SK-N-SH treated with all-trans-retinoic acid at 6 μM for 48 hours (cell line): ENCODE measurements around the gene SMARCD1.

Source experiments
- ATAC-seq: fragments of 200-7000 bp; cut with Tn5 transposase; 3 replicates; pipeline ENCODE4 v1.9.1; 2020; ENCODE audit warnings: mild to moderate bottlenecking, moderate library complexity
- CSDC2 ChIP-seq: fragments of 250-450 bp; sonication (Bioruptor Pico); IDR thresholded peaks from 2 replicates; pipeline ENCODE4 v1.5.0; 2020; ENCODE audit warnings: mild to moderate bottlenecking, moderate library complexity
- CSRNP3 ChIP-seq: fragments of 250-450 bp; sonication (Bioruptor Pico); IDR thresholded peaks from 2 replicates; pipeline ENCODE4 v1.5.1; 2021; ENCODE audit warnings: mild to moderate bottlenecking, moderate library complexity
- ESRRG ChIP-seq: fragments of 250-450 bp; sonication (Bioruptor Pico); IDR thresholded peaks from 2 replicates; pipeline ENCODE4 v1.6.1; 2021; ENCODE audit warnings: mild to moderate bottlenecking
- GLIS3 ChIP-seq: fragments of 250-450 bp; sonication (Bioruptor Pico); IDR thresholded peaks from 2 replicates; pipeline ENCODE4 v1.5.0; 2020; ENCODE audit warnings: mild to moderate bottlenecking, moderate library complexity
- ISL1 ChIP-seq: fragments of 250-450 bp; sonication (Bioruptor Pico); IDR thresholded peaks from 2 replicates; pipeline ENCODE4 v2.1.2; 2022; ENCODE audit warnings: mild to moderate bottlenecking, moderate library complexity
- OSR1 ChIP-seq: fragments of 250-450 bp; sonication (Bioruptor Pico); IDR thresholded peaks from 2 replicates; pipeline ENCODE4 v1.8.0; 2022; ENCODE audit warnings: moderate library complexity, mild to moderate bottlenecking, inconsistent platforms
- PATZ1 ChIP-seq: fragments of 250-450 bp; sonication (Bioruptor Pico); IDR thresholded peaks from 2 replicates; pipeline ENCODE4 v1.8.0; 2020; ENCODE audit warnings: mild to moderate bottlenecking, moderate library complexity, borderline replicate concordance
- PPARA ChIP-seq: fragments of 250-450 bp; sonication (Bioruptor Pico); IDR thresholded peaks from 2 replicates; pipeline ENCODE4 v1.5.0; 2020; ENCODE audit warnings: mild to moderate bottlenecking, borderline replicate concordance
- RARB ChIP-seq: fragments of 250-450 bp; sonication (Bioruptor Pico); IDR thresholded peaks from 2 replicates; pipeline ENCODE4 v1.8.0; 2021; ENCODE audit warnings: mild to moderate bottlenecking, moderate library complexity
- SNAI2 ChIP-seq: fragments of 250-450 bp; sonication (Bioruptor Pico); IDR thresholded peaks from 2 replicates; pipeline ENCODE4 v1.5.0; 2020; ENCODE audit warnings: mild to moderate bottlenecking, moderate library complexity
- TCF4 ChIP-seq: fragments of 250-450 bp; sonication (Bioruptor Pico); IDR thresholded peaks from 2 replicates; pipeline ENCODE4 v1.8.0; 2021; ENCODE audit warnings: mild to moderate bottlenecking, moderate library complexity, borderline replicate concordance
- TOX ChIP-seq: fragments of 250-450 bp; sonication (Bioruptor Pico); IDR thresholded peaks from 2 replicates; pipeline ENCODE4 v1.8.0; 2021; ENCODE audit warnings: mild to moderate bottlenecking, moderate library complexity, borderline replicate concordance
- TSHZ2 ChIP-seq: fragments of 250-450 bp; sonication (Bioruptor Pico); IDR thresholded peaks from 2 replicates; pipeline ENCODE4 v1.5.0; 2020; ENCODE audit warnings: mild to moderate bottlenecking, moderate library complexity
- ZC3H10 ChIP-seq: fragments of 250-450 bp; sonication (Bioruptor Pico); IDR thresholded peaks from 2 replicates; pipeline ENCODE4 v1.5.1; 2021; ENCODE audit warnings: mild to moderate bottlenecking, moderate library complexity
- ZFP3 ChIP-seq: fragments of 250-450 bp; sonication (Bioruptor Pico); IDR thresholded peaks from 2 replicates; pipeline ENCODE4 v1.5.0; 2020; ENCODE audit warnings: mild to moderate bottlenecking, moderate library complexity
- ZFP30 ChIP-seq: fragments of 450-650 bp; formaldehyde crosslinking; IDR thresholded peaks from 2 replicates; pipeline ENCODE4 v1.5.0; 2022; ENCODE audit warnings: mild to moderate bottlenecking, moderate library complexity
- ZNF565 ChIP-seq: fragments of 450-650 bp; formaldehyde crosslinking; conservative IDR thresholded peaks from 2 replicates; pipeline ENCODE4 v1.5.0; 2020; ENCODE audit warnings: low read depth, mild to moderate bottlenecking, moderate library complexity
- ZNF70 ChIP-seq: fragments of 450-650 bp; formaldehyde crosslinking; IDR thresholded peaks from 2 replicates; pipeline ENCODE4 v1.5.0; 2020; ENCODE audit warnings: mild to moderate bottlenecking, moderate library complexity
- ZNF8 ChIP-seq: fragments of 450-650 bp; formaldehyde crosslinking; IDR thresholded peaks from 2 replicates; pipeline ENCODE4 v1.5.0; 2020; ENCODE audit warnings: mild to moderate bottlenecking, moderate library complexity
- TF ChIP-seq, protein P1 (sequence below): fragments of 250-450 bp; sonication (Bioruptor Pico); IDR thresholded peaks from 2 replicates; pipeline ENCODE4 v1.8.0; 2021; ENCODE audit warnings: low read depth, mild to moderate bottlenecking, moderate library complexity, borderline replicate concordance
- TF ChIP-seq, protein P2 (sequence below): fragments of 250-450 bp; sonication (Bioruptor Pico); IDR thresholded peaks from 2 replicates; pipeline ENCODE4 v1.5.1; 2020; ENCODE audit warnings: low read depth, mild to moderate bottlenecking, moderate library complexity

Gene SMARCD1

DNA sequence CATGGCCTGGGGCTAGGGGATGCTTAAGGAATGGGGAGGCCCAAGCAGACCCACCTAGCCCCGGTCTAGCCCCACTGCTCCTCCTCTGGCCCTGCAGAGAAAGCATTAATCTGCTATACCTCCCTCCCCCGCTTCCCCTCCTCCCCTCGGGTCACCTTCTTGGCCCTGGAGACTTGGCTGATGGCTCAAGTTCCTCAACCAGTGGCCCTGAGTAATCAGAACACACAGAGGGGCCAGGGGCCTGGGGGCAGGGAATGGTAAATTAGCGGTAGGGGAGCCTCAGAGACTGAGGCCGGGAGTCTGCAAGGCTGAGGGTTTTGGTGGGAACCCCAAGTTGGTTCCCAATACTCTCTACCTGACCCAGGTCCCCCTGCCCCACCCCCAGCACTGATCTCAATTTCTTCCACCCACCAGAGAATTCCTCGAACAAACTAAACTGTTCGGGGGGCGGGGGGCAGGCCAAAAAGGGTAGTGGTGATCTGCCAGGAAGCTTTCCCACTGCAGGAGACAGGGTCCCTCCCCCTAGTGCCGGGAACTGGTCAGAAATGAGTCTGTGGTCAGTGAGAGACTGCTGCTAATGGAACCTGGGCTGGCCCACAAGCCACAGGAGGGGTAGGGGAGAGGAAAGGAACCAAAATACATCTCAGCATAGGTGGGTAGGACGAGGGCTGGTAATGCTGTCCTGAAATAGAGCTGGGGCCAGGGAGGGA lies 12.8 kb upstream of the SMARCD1 start:
- ATAC-seq = no peak
- no peak for TF ChIP-seq GLIS3 (CRISPR knock-in tag)
- no peak for TF ChIP-seq TOX (CRISPR knock-in tag)
- no peak for TF ChIP-seq ESRRG (CRISPR knock-in tag)
- no peak for TF ChIP-seq ZC3H10 (CRISPR knock-in tag)
- TF ChIP-seq CSRNP3 (CRISPR knock-in tag) = no peak
- TF ChIP-seq, protein P1, sequence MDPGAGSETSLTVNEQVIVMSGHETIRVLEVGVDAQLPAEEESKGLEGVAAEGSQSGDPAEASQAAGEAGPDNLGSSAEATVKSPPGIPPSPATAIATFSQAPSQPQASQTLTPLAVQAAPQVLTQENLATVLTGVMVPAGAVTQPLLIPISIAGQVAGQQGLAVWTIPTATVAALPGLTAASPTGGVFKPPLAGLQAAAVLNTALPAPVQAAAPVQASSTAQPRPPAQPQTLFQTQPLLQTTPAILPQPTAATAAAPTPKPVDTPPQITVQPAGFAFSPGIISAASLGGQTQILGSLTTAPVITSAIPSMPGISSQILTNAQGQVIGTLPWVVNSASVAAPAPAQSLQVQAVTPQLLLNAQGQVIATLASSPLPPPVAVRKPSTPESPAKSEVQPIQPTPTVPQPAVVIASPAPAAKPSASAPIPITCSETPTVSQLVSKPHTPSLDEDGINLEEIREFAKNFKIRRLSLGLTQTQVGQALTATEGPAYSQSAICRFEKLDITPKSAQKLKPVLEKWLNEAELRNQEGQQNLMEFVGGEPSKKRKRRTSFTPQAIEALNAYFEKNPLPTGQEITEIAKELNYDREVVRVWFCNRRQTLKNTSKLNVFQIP (CRISPR knock-in tag) = no peak
- no peak for TF ChIP-seq ZNF565 (CRISPR knock-in tag)
- no peak for TF ChIP-seq ZNF70 (CRISPR knock-in tag)
- TF ChIP-seq PPARA (CRISPR knock-in tag) = no peak
- no peak for TF ChIP-seq OSR1 (CRISPR knock-in tag)
- no peak for TF ChIP-seq TCF4 (CRISPR knock-in tag)
- no peak for TF ChIP-seq RARB
- TF ChIP-seq, protein P2, sequence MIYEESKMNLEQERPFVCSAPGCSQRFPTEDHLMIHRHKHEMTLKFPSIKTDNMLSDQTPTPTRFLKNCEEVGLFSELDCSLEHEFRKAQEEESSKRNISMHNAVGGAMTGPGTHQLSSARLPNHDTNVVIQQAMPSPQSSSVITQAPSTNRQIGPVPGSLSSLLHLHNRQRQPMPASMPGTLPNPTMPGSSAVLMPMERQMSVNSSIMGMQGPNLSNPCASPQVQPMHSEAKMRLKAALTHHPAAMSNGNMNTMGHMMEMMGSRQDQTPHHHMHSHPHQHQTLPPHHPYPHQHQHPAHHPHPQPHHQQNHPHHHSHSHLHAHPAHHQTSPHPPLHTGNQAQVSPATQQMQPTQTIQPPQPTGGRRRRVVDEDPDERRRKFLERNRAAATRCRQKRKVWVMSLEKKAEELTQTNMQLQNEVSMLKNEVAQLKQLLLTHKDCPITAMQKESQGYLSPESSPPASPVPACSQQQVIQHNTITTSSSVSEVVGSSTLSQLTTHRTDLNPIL = no peak
- no peak for TF ChIP-seq ZFP30 (CRISPR knock-in tag)
- TF ChIP-seq ZFP3 = no peak
- no peak for TF ChIP-seq TSHZ2 (CRISPR knock-in tag)
- TF ChIP-seq ISL1 (CRISPR knock-in tag) = no peak
- TF ChIP-seq SNAI2 (CRISPR knock-in tag) = no peak
- TF ChIP-seq, all 23 proteins: peak for 0

DNA sequence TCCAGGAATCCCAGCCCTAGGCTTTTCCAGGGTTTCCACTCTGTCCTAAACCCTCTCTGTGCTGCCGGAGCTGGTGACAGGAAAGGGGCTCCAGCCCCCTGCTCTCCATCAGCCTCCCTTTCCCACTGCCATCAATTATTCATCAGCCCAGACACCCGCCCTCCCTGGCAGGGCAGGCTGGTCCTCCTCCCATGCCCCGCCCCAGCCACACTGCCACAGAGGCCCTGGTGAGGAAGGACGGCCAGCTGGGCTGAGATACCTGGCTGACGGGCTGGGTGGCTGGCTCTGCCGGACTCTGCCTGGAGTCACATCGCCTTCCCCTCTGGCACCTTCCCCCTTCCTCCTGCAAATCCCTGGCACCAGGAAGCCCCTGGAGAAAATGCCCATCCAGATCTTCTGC lies 11.9 kb upstream of the SMARCD1 start:
- ATAC-seq = no peak

More for the DNA sequence above, 11.9 kb upstream of the SMARCD1 start:
- TF ChIP-seq RARB (no peak), CSDC2 (no peak), ZNF8 (CRISPR knock-in tag) (no peak), SNAI2 (CRISPR knock-in tag) (no peak), OSR1 (CRISPR knock-in tag) (no peak), TOX (CRISPR knock-in tag) (no peak), PATZ1 (no peak), GLIS3 (CRISPR knock-in tag) (no peak), ZNF565 (CRISPR knock-in tag) (no peak), ZFP30 (CRISPR knock-in tag) (no peak), ZFP3 (no peak)
